DOHH2 (cell line): ENCODE data around the gene NOS3.

Source experiments
- EZH2phosphoT487 ChIP-seq: fragments of 200-600 bp; sonication (generic); IDR thresholded peaks from 2 replicates; pipeline ENCODE4 v1.6.1; 2017; ENCODE audit warnings: borderline replicate concordance, mild to moderate bottlenecking, antibody characterized with exemption, low read length, moderate library complexity, mixed read lengths
- TF ChIP-seq, protein P1 (sequence below): fragments of 200-600 bp; sonication (generic); IDR thresholded peaks from one replicate; pipeline ENCODE4 v1.5.1; 2014; ENCODE audit warnings: antibody characterized with exemption, mild to moderate bottlenecking, low read depth, low read length; ENCODE audit not compliant: poor library complexity, severe bottlenecking

DNA sequence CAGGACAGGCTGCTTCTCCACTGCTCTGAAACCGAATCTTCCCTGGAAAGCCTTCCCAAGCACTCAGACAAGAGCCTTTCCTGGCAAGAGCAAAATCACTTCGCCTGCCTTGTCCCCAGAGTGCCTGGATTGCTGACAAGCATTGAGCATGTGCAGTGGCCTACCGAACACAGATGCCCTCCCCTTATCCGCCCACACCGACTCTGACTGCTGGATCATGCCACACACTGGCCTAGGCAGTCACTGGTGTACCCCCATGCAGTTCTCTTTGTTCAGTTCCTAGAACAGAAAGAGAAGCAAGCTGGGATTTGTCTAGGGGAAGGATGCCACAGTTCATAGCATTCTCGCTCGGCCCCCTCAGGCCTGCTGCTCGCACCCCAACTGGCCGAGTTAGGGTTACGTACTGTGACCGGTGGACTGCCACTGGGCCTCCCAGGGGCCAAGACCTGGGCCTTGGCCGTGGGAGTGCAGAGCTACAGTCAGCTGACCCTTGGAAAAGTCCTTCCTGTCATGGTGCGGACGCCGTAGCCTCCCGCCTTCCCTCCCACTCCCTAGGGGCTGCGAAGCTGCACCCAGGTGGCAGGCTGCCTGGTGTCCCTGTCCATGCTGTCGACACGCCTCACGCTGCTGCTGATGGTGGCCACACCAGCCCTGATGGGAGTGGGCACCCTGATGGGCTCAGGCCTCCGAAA, 44.4 kb downstream of the NOS3 start:
- TF ChIP-seq, protein P1, sequence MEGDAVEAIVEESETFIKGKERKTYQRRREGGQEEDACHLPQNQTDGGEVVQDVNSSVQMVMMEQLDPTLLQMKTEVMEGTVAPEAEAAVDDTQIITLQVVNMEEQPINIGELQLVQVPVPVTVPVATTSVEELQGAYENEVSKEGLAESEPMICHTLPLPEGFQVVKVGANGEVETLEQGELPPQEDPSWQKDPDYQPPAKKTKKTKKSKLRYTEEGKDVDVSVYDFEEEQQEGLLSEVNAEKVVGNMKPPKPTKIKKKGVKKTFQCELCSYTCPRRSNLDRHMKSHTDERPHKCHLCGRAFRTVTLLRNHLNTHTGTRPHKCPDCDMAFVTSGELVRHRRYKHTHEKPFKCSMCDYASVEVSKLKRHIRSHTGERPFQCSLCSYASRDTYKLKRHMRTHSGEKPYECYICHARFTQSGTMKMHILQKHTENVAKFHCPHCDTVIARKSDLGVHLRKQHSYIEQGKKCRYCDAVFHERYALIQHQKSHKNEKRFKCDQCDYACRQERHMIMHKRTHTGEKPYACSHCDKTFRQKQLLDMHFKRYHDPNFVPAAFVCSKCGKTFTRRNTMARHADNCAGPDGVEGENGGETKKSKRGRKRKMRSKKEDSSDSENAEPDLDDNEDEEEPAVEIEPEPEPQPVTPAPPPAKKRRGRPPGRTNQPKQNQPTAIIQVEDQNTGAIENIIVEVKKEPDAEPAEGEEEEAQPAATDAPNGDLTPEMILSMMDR = no peak
- TF ChIP-seq EZH2phosphoT487 = no peak
